DND-41 (cell line): ENCODE data around the gene MLXIPL.
"Not testable (repeated sequence)": the region's sequence is repeated elsewhere in the genome, so short reads cannot be mapped to it uniquely, and the experiment has no call there.

ENCODE experiments used
- CTCF ChIP-seq: IDR thresholded peaks from 2 replicates; pipeline ENCODE4 v1.5.1; 2012; ENCODE audit warnings: borderline replicate concordance, low read length, moderate library complexity, mild to moderate bottlenecking; ENCODE audit not compliant: poor library complexity, severe bottlenecking; ENCODE audit errors: extremely low read depth
- EZH2 ChIP-seq: IDR thresholded peaks from 3 replicates; pipeline ENCODE4 v1.6.1; 2012; ENCODE audit warnings: borderline replicate concordance, low read depth, mild to moderate bottlenecking, moderate library complexity, low read length, inconsistent platforms; ENCODE audit not compliant: severe bottlenecking

GRCh38 chr7:73607692-73607983 is 16.7 kb downstream of the MLXIPL start:
- TF ChIP-seq EZH2, CTCF: not testable (repeated sequence)
